K562 (cell line): ENCODE measurements around the gene SPOCD1. TPM values are rescaled to one million over a fixed set of nuclear protein-coding genes. Genes with fewer than 3 reads are reported as not detected.

Experiments
- ATAC-seq: fragments of 200-7000 bp; cut with Tn5 transposase; 3 replicates; pipeline ENCODE4 v1.9.1; 2020; ENCODE audit warnings: moderate library complexity
- BruUV-seq: library from RNA; stranded (reverse); fragments of 400-500 nt; replicated peaks from 2 replicates; lab custom pipeline; 2021; lab: Mats Ljungman, UMichigan
- CTCF ChIA-PET: fragments of 300-600 bp; formaldehyde crosslinking; extraction: SDS; loops from one replicate; lab custom pipeline; 2021; ENCODE audit warnings: low intra/inter-chr PET ratio; lab: Yijun Ruan, JAX
- POLR2A ChIA-PET: fragments of 300-600, 350-650 bp; sonication (Branson Sonifier 250); formaldehyde crosslinking; extraction: SDS; loops from one replicate; lab custom pipeline; 2021; ENCODE audit warnings: antibody characterized with exemption, inconsistent platforms; lab: Yijun Ruan, JAX
- DNase-seq, 4 experiments: peaks; one replicate each; pipeline versions ENCODE4 v3.0.0 to v3.0.0-alpha.2; 2011 to 2018; ENCODE audit warnings: low spot score in 3 of 4, mixed read lengths in 3 of 4; ENCODE audit errors: extremely low read depth in 1 of 4
- FAIRE-seq: peaks from 2 replicates; lab custom pipeline; 2011; peaks lifted over from hg19 to GRCh38; lab: Jason Lieb, UNC
- H2AFZ ChIP-seq: 2 replicates; pipeline ENCODE4 v1.6.0; 2011; ENCODE audit warnings: low read depth, low read length, control low read depth, inconsistent platforms
- H3K27ac ChIP-seq: fragments of 200-600 bp; 3 replicates; pipeline ENCODE4 v1.8.0; 2011; ENCODE audit warnings: low read depth, mild to moderate bottlenecking, control low read depth, inconsistent platforms, low read length, moderate library complexity, mixed read lengths; ENCODE audit errors: extremely low read depth
- H3K27me3 ChIP-seq, 2 experiments: fragments of 300-600 bp in 1 of 2; 2 replicates in 1 of 2; 3 replicates in 1 of 2; pipeline versions ENCODE4 v1.6.0 to v1.8.0; 2011; ENCODE audit warnings: inconsistent platforms in 2 of 2, low read length in 2 of 2, mild to moderate bottlenecking in 1 of 2, mixed read lengths in 1 of 2, moderate library complexity in 1 of 2; ENCODE audit not compliant: control insufficient read depth in 2 of 2, insufficient read depth in 2 of 2
- H3K36me3 ChIP-seq: fragments of 300-600 bp; 3 replicates; pipeline ENCODE4 v1.8.0; 2011; ENCODE audit warnings: mild to moderate bottlenecking, low read length, inconsistent platforms; ENCODE audit not compliant: control insufficient read depth, insufficient read depth
- H3K4me1 ChIP-seq, 2 experiments: fragments of 200-600 bp in 1 of 2; replicated peaks in 1 of 2; 2 replicates in 1 of 2; 3 replicates in 1 of 2; pipeline versions ENCODE4 v1.5.1 to v1.8.0; 2011; ENCODE audit warnings: inconsistent platforms in 2 of 2, low read length in 2 of 2, mild to moderate bottlenecking in 1 of 2, mixed read lengths in 1 of 2, moderate library complexity in 1 of 2; ENCODE audit not compliant: control insufficient read depth in 2 of 2, insufficient read depth in 2 of 2
- H3K4me2 ChIP-seq: 2 replicates; pipeline ENCODE4 v1.6.1; 2011; ENCODE audit warnings: low read length, control low read depth, inconsistent platforms, mixed read lengths; ENCODE audit not compliant: insufficient read depth
- H3K4me3 ChIP-seq: fragments of 200-600 bp; sonication (generic), shearing (Covaris generic); 2 replicates; pipeline ENCODE4 v1.5.1; 2016; ENCODE audit warnings: control low read depth, inconsistent platforms
- H3K79me2 ChIP-seq: fragments of 200-600 bp; 3 replicates; pipeline ENCODE4 v1.8.0; 2011; ENCODE audit warnings: low read length, inconsistent platforms; ENCODE audit not compliant: control insufficient read depth, insufficient read depth
- H3K9ac ChIP-seq, 2 experiments: 2 replicates each; pipeline versions ENCODE4 v1.6.0 to v1.6.1; 2011; ENCODE audit warnings: low read depth in 2 of 2, low read length in 2 of 2, control low read depth in 1 of 2, inconsistent platforms in 1 of 2, mild to moderate bottlenecking in 1 of 2, mixed read lengths in 1 of 2; ENCODE audit not compliant: insufficient read depth in 1 of 2
- H3K9me1 ChIP-seq: one replicate; pipeline ENCODE4 v1.6.0; 2011; ENCODE audit warnings: inconsistent platforms, mild to moderate bottlenecking, low read length, moderate library complexity; ENCODE audit not compliant: control insufficient read depth, insufficient read depth
- H3K9me3 ChIP-seq: replicated peaks from 2 replicates; pipeline ENCODE4 v1.5.1; 2011; ENCODE audit warnings: low read depth, low read length, inconsistent platforms; ENCODE audit not compliant: control insufficient read depth, insufficient read depth
- H4K20me1 ChIP-seq: replicated peaks from 2 replicates; pipeline ENCODE4 v1.6.1; 2011; ENCODE audit warnings: low read length, inconsistent platforms, mixed read lengths; ENCODE audit not compliant: control insufficient read depth, insufficient read depth
- NFIC ChIP-seq: fragments of 450-650 bp; IDR thresholded peaks from 2 replicates; pipeline ENCODE4 v1.6.1; 2017; ENCODE audit warnings: mild to moderate bottlenecking, inconsistent platforms
- PRPF4 ChIP-seq: fragments of 200-400 bp; formaldehyde crosslinking; IDR thresholded peaks from one replicate; pipeline ENCODE4 v1.6.1; 2017; ENCODE audit warnings: low read length, low read depth, mild to moderate bottlenecking; ENCODE audit not compliant: insufficient read depth, poor library complexity, severe bottlenecking
- RAD51 ChIP-seq: fragments of 450-650 bp; IDR thresholded peaks from 2 replicates; pipeline ENCODE4 v1.7.1; 2016; ENCODE audit warnings: low read depth, mild to moderate bottlenecking, borderline replicate concordance
- U2AF1 ChIP-seq: fragments of 200-400 bp; formaldehyde crosslinking; optimal IDR thresholded peaks from 2 replicates; pipeline ENCODE3; 2017; ENCODE audit warnings: mild to moderate bottlenecking, low read depth, low read length, moderate library complexity
- ZNF384 ChIP-seq: IDR thresholded peaks from 2 replicates; pipeline ENCODE4 v1.6.1; 2012; ENCODE audit warnings: low read depth, low read length, improper control_type of control experiment
- WGBS: fragments of 100-300 bp; shearing (Covaris generic); methylation state at CpG from one replicate; pipeline ENCODE4 v1.1.6; 2016; ENCODE audit warnings: low coverage, mixed read lengths; ENCODE audit not compliant: insufficient coverage; ENCODE audit errors: missing lambda C conversion rate; 5-methylcytosine and 5-hydroxymethylcytosine counted together
- in situ Hi-C: fragments of 300-500 bp; cut with MboI; formaldehyde crosslinking; loops from 4 replicates; pipeline ENCODE4 v1.15.0; 2018; ENCODE audit warnings: inconsistent platforms, mixed read lengths
- intact Hi-C: fragments of 100-400 bp; cut with micrococcal nuclease; formaldehyde crosslinking; loops from 2 replicates; pipeline ENCODE4 v1.14.2; 2022
- polyA plus RNA-seq, 8 experiments: library from polyadenylated mRNA; depleted of rRNA in 4 of 8; stranded (reverse) in 5 of 8; unstranded in 3 of 8; fragments of >200 nt; fragmentation: Nextera tagmentation in 2 of 8; fragmentation: Illumina TruSeq in 1 of 8; extraction: Ambion mirVana in 2 of 8; extraction: Trizol in 1 of 8; gene quantifications; 2 replicates each; pipeline versions ENCODE4 v1.2.1 to v1.2.3, GENCODE V29; 2011 to 2014; ENCODE audit warnings: inconsistent platforms in 1 of 8, missing spikeins in 1 of 8
- total RNA-seq, 7 experiments: library from RNA; depleted of rRNA in 6 of 7; stranded (reverse); fragments of >200 nt in 6 of 7; fragmentation: Illumina TruSeq in 2 of 7; extraction: Trizol in 2 of 7; gene quantifications; 2 replicates each; pipeline versions ENCODE4 v1.2.1 to v1.2.3, GENCODE V29; 2011 to 2021; ENCODE audit warnings: low replicate concordance in 1 of 7
- TF ChIP-seq, protein P1 (sequence below): fragments of 450-650 bp; formaldehyde crosslinking; IDR thresholded peaks from 2 replicates; pipeline ENCODE4 v1.4.0; 2020; ENCODE audit warnings: mild to moderate bottlenecking, mixed read lengths

SPOCD1 gene
- total and polyA plus RNA-seq, 9 of the 15 experiments (the other 6 are each of a cell fraction or from before 2014, with no cell fraction given), result 0.03 to 0.71 (median 0.26) TPM; not detected in 1

- H3K4me3 ChIP-seq, result no peak overlapping the region
- ChIA-PET POLR2A (interaction anchor here (0.6 kb wide), 1 partner anchor 189 kb away, joined by 3 read pairs; no protein-coding TSS in a partner anchor), CTCF (interaction anchor here (0.6 kb wide), 1 partner anchor 17 kb away, joined by 3 read pairs; no protein-coding TSS in a partner anchor)
Observed at GRCh38 chr1:31775210-31775999, 40.4 kb downstream of the SPOCD1 start.

More at GRCh38 chr1:31775210-31775999, 40.4 kb downstream of the SPOCD1 start:
- Histone ChIP-seq H4K20me1 (peaks cover 7% of the 10 kb centered on the region), H2AFZ (no peak overlapping the region), H3K27me3 (peaks cover 13 to 49% of the 10 kb centered on the region in 2 experiments; a peak in 4 of 5 replicates), H3K4me2 (no peak overlapping the region), H3K9me3 (no peaks in the 10 kb centered on the region), H3K9me1 (no peaks in the 10 kb centered on the region), H3K9ac (no peak overlapping the region), H3K4me1 (peaks cover 4 to 18% of the 10 kb centered on the region in 2 experiments), H3K27ac (no peak overlapping the region), H3K79me2 (no peaks in the 10 kb centered on the region), H3K36me3 (no peaks in the 10 kb centered on the region)
- DNase-seq (no peak), ATAC-seq (no peak), FAIRE-seq (no peak)
- intact Hi-C loops, result no loop called here
- in situ Hi-C loops, result no loop called here
- WGBS, result 17% methylated on average over 10 of the region's 10 CpGs
- TF ChIP-seq U2AF1 (no peak), RAD51 (no peak), NFIC (peak; percentile 27; the same call in 1 of the 2 replicates), PRPF4 (no peak), ZNF384 (no peak)
- TF ChIP-seq, protein P1, sequence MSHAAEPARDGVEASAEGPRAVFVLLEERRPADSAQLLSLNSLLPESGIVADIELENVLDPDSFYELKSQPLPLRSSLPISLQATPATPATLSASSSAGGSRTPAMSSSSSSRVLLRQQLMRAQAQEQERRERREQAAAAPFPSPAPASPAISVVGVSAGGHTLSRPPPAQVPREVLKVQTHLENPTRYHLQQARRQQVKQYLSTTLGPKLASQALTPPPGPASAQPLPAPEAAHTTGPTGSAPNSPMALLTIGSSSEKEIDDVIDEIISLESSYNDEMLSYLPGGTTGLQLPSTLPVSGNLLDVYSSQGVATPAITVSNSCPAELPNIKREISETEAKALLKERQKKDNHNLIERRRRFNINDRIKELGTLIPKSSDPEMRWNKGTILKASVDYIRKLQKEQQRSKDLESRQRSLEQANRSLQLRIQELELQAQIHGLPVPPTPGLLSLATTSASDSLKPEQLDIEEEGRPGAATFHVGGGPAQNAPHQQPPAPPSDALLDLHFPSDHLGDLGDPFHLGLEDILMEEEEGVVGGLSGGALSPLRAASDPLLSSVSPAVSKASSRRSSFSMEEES (CRISPR knock-in tag), result no peak
- BruUV-seq, result no TSS peak
